Activated T-cell treated with anti-CD3 and anti-CD28 coated beads for 1 hour (primary cell): ENCODE results near the gene CNOT1.
A peak's percentile ranks its signal among the peaks of the same experiment; 100 is the strongest.

Source experiments
- DNase-seq: peaks from one replicate; pipeline ENCODE4 v3.0.0-alpha.2; 2020; ENCODE audit warnings: low read depth

The CNOT1 gene

GRCh38 chr16:58518083-58518979 is 111.3 kb downstream of the CNOT1 start:
- DNase-seq: no peak

- DNase-seq: no peak
Observed at GRCh38 chr16:58516768-58517107, 112.9 kb downstream of the CNOT1 start.

GRCh38 chr16:58515871-58516767 is 113.5 kb downstream of the CNOT1 start:
- DNase-seq: no peak

DNA sequence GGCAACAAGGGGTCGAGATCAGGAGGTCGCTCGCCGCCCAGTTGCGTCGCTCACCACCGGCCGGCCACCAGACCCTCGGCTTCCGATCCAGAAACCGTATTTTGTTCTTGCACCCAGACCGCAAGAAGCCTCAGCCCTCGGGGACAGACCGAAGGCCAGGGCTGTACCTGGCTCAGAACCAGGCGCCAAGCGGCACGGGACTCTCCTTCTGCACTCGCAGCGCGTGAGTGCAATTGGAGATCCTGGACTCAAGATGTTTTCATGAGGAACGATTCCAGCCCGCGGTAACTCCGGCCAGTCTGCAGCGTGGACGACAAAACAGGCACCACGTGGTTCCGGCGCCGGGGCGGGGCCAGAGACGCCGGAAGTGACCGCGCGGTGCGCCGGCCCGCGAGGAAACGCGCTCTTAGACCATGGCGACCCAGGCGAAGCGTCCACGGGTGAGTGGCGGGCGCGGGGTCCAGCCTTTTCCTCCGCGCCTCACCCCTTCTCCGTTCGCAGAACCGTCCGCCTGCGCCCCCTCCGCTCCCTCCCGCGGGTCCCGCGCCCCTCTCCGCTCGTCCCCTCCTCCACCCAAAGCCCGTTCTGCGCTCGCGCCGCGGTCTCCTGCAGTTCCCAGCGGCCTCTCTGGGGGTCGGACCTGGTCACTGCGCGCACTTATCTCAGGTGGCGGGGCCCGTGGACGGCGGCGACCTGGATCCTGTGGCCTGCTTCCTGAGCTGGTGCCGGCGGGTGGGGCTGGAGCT is 114.3 kb downstream of the CNOT1 start, which contains the start of gene SETD6:
Gene SETD6 (plus strand): TSS at position 393 of the 746 bp plus-strand sequence. CDS start 21 bp downstream, at position 414.
- DNase-seq: peak; percentile 52

- DNase-seq: no peak
Observed at GRCh38 chr16:58513874-58514273, 115.8 kb downstream of the CNOT1 start.

DNA sequence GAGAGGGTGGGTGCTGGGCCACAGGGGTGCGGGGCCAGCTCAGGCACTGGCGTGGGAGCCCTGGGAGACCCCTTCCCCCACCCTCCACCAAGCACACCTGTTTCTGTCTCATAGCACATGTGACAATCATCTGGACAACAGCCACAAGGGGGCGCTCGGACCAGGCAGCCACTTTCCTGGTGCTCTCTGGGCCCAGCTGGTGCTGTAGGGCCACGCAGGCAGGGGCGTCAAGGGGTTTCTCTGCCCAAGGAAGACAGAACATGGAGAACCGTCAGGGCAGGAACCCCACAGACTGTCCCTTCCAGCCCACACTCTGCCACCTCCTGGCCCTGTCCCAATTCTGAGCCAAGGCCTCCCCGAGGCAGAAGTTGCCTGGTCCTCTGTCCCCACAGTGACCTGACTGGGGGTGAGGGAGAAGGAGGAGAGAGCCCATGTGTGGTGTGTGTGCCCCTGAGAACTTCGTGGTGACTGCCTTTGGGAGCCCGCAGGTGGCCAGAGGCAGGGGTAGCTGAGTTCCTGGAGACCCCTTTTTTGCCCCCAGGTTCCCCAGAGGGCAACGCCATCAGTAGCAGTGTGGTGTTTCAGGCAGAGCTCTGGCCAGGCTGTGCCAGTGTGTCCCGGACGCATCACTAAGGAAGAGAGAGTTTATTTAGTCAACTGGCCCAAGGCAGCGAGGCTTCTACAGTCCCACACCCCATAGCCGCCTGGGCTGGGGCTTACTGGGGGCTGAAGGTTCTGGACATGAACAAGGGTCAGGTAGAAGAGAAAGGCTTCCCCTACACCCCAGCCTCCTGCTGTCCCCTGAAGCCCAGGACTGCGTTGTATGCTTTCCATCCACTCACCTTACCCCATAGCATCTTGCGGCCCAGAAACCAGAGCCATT is 117.5 kb downstream of the CNOT1 start:
- DNase-seq: peak; percentile 87

- DNase-seq: no peak
Observed at GRCh38 chr16:58510776-58511628, 118.6 kb downstream of the CNOT1 start.

DNA sequence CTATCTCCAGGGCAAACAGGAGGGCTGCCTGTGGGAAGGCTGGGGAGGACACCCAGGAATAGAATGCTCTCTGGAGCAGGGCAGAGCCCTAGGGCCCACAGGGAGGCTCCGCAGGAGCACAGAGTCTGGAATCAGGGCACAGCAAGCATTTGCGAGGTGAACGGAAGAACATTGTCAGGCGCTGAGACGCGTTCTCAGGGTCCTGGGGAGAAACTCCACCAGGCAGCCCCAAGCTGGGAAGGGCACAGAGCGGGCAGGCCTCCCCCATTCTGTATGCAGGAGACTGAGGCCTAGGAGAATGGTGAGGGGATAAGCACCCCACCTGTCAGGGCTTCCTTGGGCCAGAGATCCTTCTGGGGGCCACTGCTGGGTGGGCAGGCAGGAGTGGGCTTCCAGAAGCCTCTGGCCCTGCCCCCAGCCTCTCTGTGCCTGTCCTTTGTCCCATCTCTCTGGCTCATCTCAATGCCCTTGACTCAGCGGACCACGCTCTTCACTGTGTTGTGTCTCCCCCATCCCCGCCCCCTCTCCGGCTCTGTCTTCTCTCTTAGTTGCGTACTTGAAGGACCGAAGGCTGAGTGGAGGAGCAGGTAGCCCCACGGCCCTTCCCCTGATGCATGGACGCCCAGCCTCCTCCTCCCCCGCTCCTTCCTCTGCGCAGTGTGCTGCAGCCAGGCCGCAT is 119.4 kb downstream of the CNOT1 start:
- no peak for DNase-seq

- no peak for DNase-seq
Observed at GRCh38 chr16:58509256-58510096, 120.2 kb downstream of the CNOT1 start.

GRCh38 chr16:58508671-58509251 is 120.9 kb downstream of the CNOT1 start:
- DNase-seq: no peak

- no peak for DNase-seq
Observed at GRCh38 chr16:58507963-58508670, 121.5 kb downstream of the CNOT1 start.

DNA sequence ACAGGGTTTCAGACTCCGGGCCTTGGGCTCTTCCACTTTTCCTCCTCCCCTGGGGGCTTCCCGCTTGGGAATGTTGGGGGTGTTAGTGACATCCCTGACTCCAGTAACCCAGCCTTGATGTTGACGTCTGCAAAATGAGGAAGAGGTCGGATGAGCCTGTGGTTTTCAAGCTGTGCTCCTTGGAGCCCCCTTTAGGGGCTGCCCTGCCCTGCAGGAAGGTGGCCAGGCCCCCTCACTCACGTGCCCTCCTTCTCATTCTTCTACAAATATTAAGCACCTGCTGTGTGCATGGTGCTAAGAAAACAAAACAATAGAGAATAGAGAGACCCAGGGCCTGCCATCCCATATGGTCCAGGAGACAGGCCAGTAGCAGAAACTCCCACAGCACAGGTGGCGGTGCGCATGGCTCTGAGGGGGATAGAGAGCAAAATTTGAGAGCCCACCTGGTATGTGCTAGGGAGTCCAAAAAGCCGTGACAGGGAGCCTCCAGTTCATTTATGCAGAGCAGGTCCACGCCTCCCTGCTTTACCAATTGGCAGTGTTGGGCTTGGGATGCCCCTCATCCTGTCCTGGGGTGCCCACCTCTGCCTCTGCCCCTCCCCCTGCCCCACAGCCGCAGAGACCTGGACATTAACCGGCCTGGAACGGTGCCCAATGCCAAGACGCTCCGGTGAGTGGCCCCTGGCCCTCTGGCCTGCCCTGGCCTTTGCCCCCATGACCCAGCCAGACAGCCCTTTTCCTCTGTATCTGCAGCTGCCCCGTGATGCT is 122.2 kb downstream of the CNOT1 start:
- no peak for DNase-seq

- DNase-seq: no peak
Observed at GRCh38 chr16:58506241-58507194, 123.1 kb downstream of the CNOT1 start.

DNA sequence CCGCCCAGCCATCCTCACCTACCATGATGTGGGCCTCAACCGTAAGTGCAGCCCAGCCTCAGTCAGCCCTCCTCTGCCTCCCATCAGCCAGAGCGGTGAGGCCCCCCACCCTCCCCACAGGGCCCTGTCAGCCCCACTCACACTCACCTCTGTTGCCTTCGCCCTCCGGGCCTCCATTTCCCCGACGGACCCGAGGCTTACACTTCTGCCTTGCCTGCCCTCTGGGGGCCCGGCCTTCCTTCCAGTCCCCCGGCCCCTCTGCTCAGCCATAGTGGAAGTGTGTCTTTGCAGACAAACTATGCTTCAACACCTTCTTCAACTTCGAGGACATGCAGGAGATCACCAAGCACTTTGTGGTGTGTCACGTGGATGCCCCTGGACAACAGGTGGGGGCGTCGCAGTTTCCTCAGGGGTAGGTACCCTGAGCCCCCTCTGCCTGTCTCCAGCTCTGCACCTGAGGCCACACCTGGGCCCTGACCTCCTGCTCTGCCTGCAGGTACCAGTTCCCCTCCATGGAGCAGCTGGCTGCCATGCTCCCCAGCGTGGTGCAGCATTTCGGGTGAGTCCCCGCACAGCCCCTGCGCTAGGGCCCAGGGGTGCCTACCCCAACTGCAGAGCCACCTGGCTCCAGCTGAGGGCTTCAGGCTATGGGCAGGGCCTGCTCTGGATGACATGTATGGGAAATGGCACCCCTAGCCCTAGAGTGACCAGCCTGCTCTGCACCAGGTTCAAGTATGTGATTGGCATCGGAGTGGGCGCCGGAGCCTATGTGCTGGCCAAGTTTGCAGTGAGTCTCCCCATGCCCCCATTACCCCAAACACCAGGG is 125.5 kb downstream of the CNOT1 start:
- DNase-seq: no peak
